Loucy (cell line): ENCODE results near the gene LRRFIP1.

Experiments
- H2AFZ ChIP-seq: fragments of 200-600 bp; sonication (generic); 2 replicates; pipeline ENCODE4 v1.6.0; 2016; ENCODE audit warnings: antibody characterized with exemption, mild to moderate bottlenecking, low read length, moderate library complexity
- H3F3A ChIP-seq: fragments of 200-600 bp; 2 replicates; pipeline ENCODE4 v1.6.0; 2016; ENCODE audit warnings: antibody characterized with exemption, low read depth, mild to moderate bottlenecking
- H3K27me3 ChIP-seq: fragments of 200-600 bp; sonication (generic); 2 replicates; pipeline ENCODE4 v1.6.1; 2014; ENCODE audit warnings: low read length, mild to moderate bottlenecking; ENCODE audit not compliant: insufficient read depth, poor library complexity, severe bottlenecking
- H3K36me3 ChIP-seq: fragments of 200-600 bp; sonication (generic); 2 replicates; pipeline ENCODE4 v1.6.1; 2016; ENCODE audit warnings: low read length; ENCODE audit not compliant: insufficient read depth
- H3K4me1 ChIP-seq: fragments of 200-600 bp; sonication (generic); 2 replicates; pipeline ENCODE4 v1.5.1; 2014; ENCODE audit warnings: low read length, mild to moderate bottlenecking; ENCODE audit not compliant: insufficient read depth, poor library complexity, severe bottlenecking
- H3K4me2 ChIP-seq: fragments of 200-600 bp; sonication (generic); 2 replicates; pipeline ENCODE4 v1.6.0; 2014; ENCODE audit warnings: antibody characterized with exemption, low read length, low read depth, mild to moderate bottlenecking; ENCODE audit not compliant: poor library complexity, severe bottlenecking
- H3K4me3 ChIP-seq: fragments of 200-600 bp; sonication (generic); 2 replicates; pipeline ENCODE4 v1.5.1; 2014; ENCODE audit warnings: low read length, mild to moderate bottlenecking, mixed read lengths; ENCODE audit not compliant: poor library complexity, severe bottlenecking
- H3K79me2 ChIP-seq: fragments of 200-600 bp; sonication (generic); 2 replicates; pipeline ENCODE4 v1.6.1; 2014; ENCODE audit warnings: low read length; ENCODE audit not compliant: insufficient read depth
- H3K9ac ChIP-seq: fragments of 200-600 bp; sonication (generic); 2 replicates; pipeline ENCODE4 v1.6.0; 2014; ENCODE audit warnings: mild to moderate bottlenecking, low read depth, low read length, moderate library complexity; ENCODE audit not compliant: poor library complexity, severe bottlenecking
- H3K9me2 ChIP-seq: fragments of 200-600 bp; sonication (generic); replicated peaks from 2 replicates; pipeline ENCODE4 v1.6.1; 2016; ENCODE audit warnings: low read depth, low read length, mixed read lengths
- H3K9me3 ChIP-seq: fragments of 200-600 bp; sonication (generic); 2 replicates; pipeline ENCODE4 v1.6.1; 2014; ENCODE audit warnings: mild to moderate bottlenecking, antibody characterized with exemption, low read length, low read depth; ENCODE audit not compliant: insufficient read depth
- H4K20me1 ChIP-seq: fragments of 200-600 bp; sonication (generic); 2 replicates; pipeline ENCODE4 v1.6.0; 2014; ENCODE audit warnings: antibody characterized with exemption, low read length, mild to moderate bottlenecking; ENCODE audit not compliant: insufficient read depth, poor library complexity, severe bottlenecking
- CTCF ChIP-seq: fragments of 200-600 bp; sonication (generic); conservative IDR thresholded peaks from 2 replicates; pipeline ENCODE4 v1.5.1; 2014; ENCODE audit warnings: mild to moderate bottlenecking, antibody characterized with exemption, low read length
- EZH2phosphoT487 ChIP-seq: fragments of 200-600 bp; IDR thresholded peaks from 2 replicates; pipeline ENCODE4 v1.6.1; 2018; ENCODE audit warnings: antibody characterized with exemption, mild to moderate bottlenecking, moderate library complexity, borderline replicate concordance

LRRFIP1 gene

GRCh38 chr2:237739101-237739500 lies 111.7 kb downstream of the LRRFIP1 start:
- Histone ChIP-seq H3K9me2 (no peaks in the 10 kb centered on the region), H3K4me3 (no peak overlapping the region), H3K36me3 (peaks cover 56% of the 10 kb centered on the region; the same call in 1 of the 2 replicates), H3K9me3 (no peaks in the 10 kb centered on the region), H2AFZ (no peak overlapping the region), H3K9ac (no peak overlapping the region), H3K79me2 (peaks cover 96% of the 10 kb centered on the region), H3F3A (no peaks in the 10 kb centered on the region), H3K4me2 (no peak overlapping the region), H4K20me1 (peaks cover 29% of the 10 kb centered on the region), H3K4me1 (no peaks in the 10 kb centered on the region), H3K27me3 (no peaks in the 10 kb centered on the region)
- TF ChIP-seq CTCF (no peak), EZH2phosphoT487 (no peak)

GRCh38 chr2:237742191-237742590 lies 114.8 kb downstream of the LRRFIP1 start:
- TF ChIP-seq EZH2phosphoT487 (no peak), CTCF (no peak)
- H3K4me2 ChIP-seq = no peak overlapping the region
- peaks cover 93% of the 10 kb centered on the region for H3K79me2 ChIP-seq
- no peaks in the 10 kb centered on the region for H3K9me3 ChIP-seq
- H3K4me3 ChIP-seq = no peak overlapping the region
- H2AFZ ChIP-seq = no peak overlapping the region
- H3K9ac ChIP-seq = no peak overlapping the region
- H3K4me1 ChIP-seq = no peaks in the 10 kb centered on the region
- H4K20me1 ChIP-seq = peaks cover 26% of the 10 kb centered on the region
- H3K9me2 ChIP-seq = no peaks in the 10 kb centered on the region
- H3K36me3 ChIP-seq = peaks cover 41% of the 10 kb centered on the region; the same call in 1 of the 2 replicates
- H3K27me3 ChIP-seq = no peaks in the 10 kb centered on the region
- no peaks in the 10 kb centered on the region for H3F3A ChIP-seq

- Histone ChIP-seq H3K79me2 (peaks cover 93% of the 10 kb centered on the region), H3K4me2 (no peak overlapping the region), H3K36me3 (peaks cover 41% of the 10 kb centered on the region; the same call in 1 of the 2 replicates)
These were observed 115.2 kb downstream of the LRRFIP1 start for GRCh38 chr2:237742614-237743013.

More at GRCh38 chr2:237742614-237743013, 115.2 kb downstream of the LRRFIP1 start:
- Histone ChIP-seq H2AFZ (no peak overlapping the region), H3K4me3 (no peak overlapping the region), H3K27me3 (no peaks in the 10 kb centered on the region), H4K20me1 (peaks cover 24% of the 10 kb centered on the region), H3K9ac (no peak overlapping the region), H3F3A (no peaks in the 10 kb centered on the region), H3K9me2 (no peaks in the 10 kb centered on the region), H3K9me3 (no peaks in the 10 kb centered on the region), H3K4me1 (no peaks in the 10 kb centered on the region)
- no peak for TF ChIP-seq CTCF
- TF ChIP-seq EZH2phosphoT487 = no peak
